KMS-11 (cell line): Measurements from ENCODE around the gene PRKG1.

ENCODE experiments used
- H2AFZ ChIP-seq: fragments of 200-600 bp; sonication (generic); 2 replicates; pipeline ENCODE4 v1.6.1; 2016; ENCODE audit warnings: antibody characterized with exemption, mixed run types, low read depth
- H3K27ac ChIP-seq: fragments of 200-600 bp; sonication (generic); 2 replicates; pipeline ENCODE4 v1.6.1; 2016; ENCODE audit warnings: mild to moderate bottlenecking, mixed run types
- H3K27me3 ChIP-seq: fragments of 200-600 bp; sonication (generic); 2 replicates; pipeline ENCODE4 v1.6.1; 2017; ENCODE audit warnings: mild to moderate bottlenecking, low read depth, mixed run types, moderate library complexity; ENCODE audit not compliant: insufficient read depth
- H3K36me3 ChIP-seq: fragments of 200-600 bp; sonication (generic); 2 replicates; pipeline ENCODE4 v1.6.1; 2017; ENCODE audit warnings: mild to moderate bottlenecking, mixed run types; ENCODE audit not compliant: insufficient read depth
- H3K4me1 ChIP-seq: fragments of 200-600 bp; sonication (generic); 2 replicates; pipeline ENCODE4 v1.6.1; 2016; ENCODE audit warnings: mild to moderate bottlenecking, low read depth, mixed run types; ENCODE audit not compliant: poor library complexity, severe bottlenecking
- H3K4me2 ChIP-seq: fragments of 200-600 bp; sonication (generic); 2 replicates; pipeline ENCODE4 v1.7.0; 2016; ENCODE audit warnings: mild to moderate bottlenecking, mixed run types
- H3K4me3 ChIP-seq: fragments of 200-600 bp; sonication (generic); IDR thresholded peaks from 2 replicates; pipeline ENCODE4 v1.6.1; 2017; ENCODE audit warnings: low read depth, low read length, mixed read lengths; ENCODE audit not compliant: insufficient read depth
- H3K79me2 ChIP-seq: fragments of 200-600 bp; sonication (generic); 2 replicates; pipeline ENCODE4 v1.6.1; 2016; ENCODE audit warnings: low read depth, mixed run types; ENCODE audit not compliant: insufficient read depth
- H3K9ac ChIP-seq: fragments of 200-600 bp; sonication (generic); 2 replicates; pipeline ENCODE4 v1.6.1; 2016; ENCODE audit warnings: mild to moderate bottlenecking, mixed run types
- H4K20me1 ChIP-seq: fragments of 200-600 bp; sonication (generic); 2 replicates; pipeline ENCODE4 v1.6.1; 2016; ENCODE audit warnings: mild to moderate bottlenecking, mixed run types; ENCODE audit not compliant: insufficient read depth
- TF ChIP-seq, protein P1 (sequence below): fragments of 200-600 bp; sonication (generic); conservative IDR thresholded peaks from 2 replicates; pipeline ENCODE4 v1.6.1; 2017; ENCODE audit warnings: low read depth, mild to moderate bottlenecking, antibody characterized with exemption, low read length, moderate library complexity, mixed read lengths

The PRKG1 gene

DNA sequence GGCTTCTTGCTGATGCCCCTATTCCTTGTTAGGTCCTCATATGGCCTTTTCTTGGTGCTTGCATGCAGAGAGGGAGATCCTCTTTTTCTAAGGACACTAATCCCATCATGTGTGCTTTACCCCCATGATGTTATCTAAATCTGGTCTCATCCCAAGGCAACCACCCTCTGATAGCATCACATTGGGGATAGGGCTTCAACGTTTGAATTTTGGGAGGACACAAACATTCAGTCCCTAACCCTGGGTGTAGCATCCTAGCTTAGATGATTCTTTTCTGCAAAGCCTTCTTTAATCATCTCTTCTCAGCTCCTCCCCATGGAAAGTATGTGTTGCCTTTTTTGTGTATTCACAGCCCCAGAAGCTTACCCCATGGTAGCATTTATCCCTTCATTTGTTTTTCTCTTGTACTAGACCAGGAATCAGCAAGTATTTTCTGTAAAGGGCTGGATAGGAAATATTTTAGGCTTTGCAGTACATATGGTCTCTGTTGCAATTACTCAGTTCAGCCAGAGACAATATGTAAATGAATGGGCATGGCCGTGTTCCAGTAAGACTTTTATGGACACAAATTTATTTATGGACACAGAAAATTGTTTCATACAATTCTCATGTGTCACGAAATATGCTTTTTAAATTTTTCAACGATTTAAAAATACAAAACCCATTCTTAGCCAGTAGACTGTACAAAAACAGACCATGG, 726.6 kb downstream of the PRKG1 start:
- Histone ChIP-seq H3K9ac (no peak overlapping the region), H3K4me1 (no peaks in the 10 kb centered on the region), H4K20me1 (no peaks in the 10 kb centered on the region), H3K4me3 (no peak overlapping the region), H3K79me2 (no peaks in the 10 kb centered on the region), H3K27me3 (no peaks in the 10 kb centered on the region), H3K36me3 (no peaks in the 10 kb centered on the region), H3K4me2 (no peak overlapping the region), H3K27ac (no peak overlapping the region), H2AFZ (no peak overlapping the region)
- TF ChIP-seq, protein P1, sequence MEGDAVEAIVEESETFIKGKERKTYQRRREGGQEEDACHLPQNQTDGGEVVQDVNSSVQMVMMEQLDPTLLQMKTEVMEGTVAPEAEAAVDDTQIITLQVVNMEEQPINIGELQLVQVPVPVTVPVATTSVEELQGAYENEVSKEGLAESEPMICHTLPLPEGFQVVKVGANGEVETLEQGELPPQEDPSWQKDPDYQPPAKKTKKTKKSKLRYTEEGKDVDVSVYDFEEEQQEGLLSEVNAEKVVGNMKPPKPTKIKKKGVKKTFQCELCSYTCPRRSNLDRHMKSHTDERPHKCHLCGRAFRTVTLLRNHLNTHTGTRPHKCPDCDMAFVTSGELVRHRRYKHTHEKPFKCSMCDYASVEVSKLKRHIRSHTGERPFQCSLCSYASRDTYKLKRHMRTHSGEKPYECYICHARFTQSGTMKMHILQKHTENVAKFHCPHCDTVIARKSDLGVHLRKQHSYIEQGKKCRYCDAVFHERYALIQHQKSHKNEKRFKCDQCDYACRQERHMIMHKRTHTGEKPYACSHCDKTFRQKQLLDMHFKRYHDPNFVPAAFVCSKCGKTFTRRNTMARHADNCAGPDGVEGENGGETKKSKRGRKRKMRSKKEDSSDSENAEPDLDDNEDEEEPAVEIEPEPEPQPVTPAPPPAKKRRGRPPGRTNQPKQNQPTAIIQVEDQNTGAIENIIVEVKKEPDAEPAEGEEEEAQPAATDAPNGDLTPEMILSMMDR: no peak

DNA sequence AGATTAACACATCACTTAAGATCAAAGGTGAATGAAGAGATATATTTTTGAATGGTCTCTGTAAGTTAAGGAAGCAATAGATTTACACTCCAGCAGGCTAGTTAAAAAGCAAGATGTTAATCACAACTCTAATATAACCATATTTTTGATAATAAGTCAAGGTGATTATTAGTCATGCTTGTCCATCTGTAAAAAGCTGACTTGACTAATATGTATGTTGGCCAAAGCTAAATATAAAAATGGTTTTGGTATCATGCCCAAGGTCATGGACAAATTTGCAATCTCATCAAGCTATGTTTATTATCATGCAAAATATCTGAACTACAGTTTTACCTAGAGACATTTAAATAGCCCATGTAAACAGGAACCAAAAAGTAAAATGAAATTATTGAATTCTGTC, 727.7 kb downstream of the PRKG1 start:
- Histone ChIP-seq H2AFZ (no peak overlapping the region), H3K27ac (no peak overlapping the region), H3K27me3 (no peaks in the 10 kb centered on the region), H3K4me1 (no peaks in the 10 kb centered on the region), H3K79me2 (no peaks in the 10 kb centered on the region), H3K4me3 (no peak overlapping the region), H4K20me1 (no peaks in the 10 kb centered on the region), H3K36me3 (no peaks in the 10 kb centered on the region), H3K9ac (no peak overlapping the region), H3K4me2 (no peak overlapping the region)
- TF ChIP-seq, protein P1: no peak

DNA sequence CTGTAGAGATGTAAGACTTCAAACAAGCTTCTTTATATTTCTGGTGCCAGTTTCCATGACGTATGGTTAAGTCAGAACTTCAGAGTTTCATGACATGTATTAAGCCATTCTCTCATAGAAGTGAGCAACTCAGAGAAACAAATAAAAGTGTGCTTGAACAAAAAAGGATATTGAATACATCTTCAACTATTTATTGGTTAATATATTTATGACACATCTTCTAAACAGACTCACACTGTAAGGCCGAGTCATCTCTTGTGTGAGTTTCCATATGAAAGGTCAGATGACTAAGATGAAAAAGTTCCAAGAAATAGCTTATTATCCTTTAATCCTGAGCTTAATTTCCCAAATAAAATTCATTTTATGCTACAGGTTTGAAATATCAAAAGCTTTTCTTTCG, 730.6 kb downstream of the PRKG1 start:
- no peaks in the 10 kb centered on the region for H4K20me1 ChIP-seq

DNA sequence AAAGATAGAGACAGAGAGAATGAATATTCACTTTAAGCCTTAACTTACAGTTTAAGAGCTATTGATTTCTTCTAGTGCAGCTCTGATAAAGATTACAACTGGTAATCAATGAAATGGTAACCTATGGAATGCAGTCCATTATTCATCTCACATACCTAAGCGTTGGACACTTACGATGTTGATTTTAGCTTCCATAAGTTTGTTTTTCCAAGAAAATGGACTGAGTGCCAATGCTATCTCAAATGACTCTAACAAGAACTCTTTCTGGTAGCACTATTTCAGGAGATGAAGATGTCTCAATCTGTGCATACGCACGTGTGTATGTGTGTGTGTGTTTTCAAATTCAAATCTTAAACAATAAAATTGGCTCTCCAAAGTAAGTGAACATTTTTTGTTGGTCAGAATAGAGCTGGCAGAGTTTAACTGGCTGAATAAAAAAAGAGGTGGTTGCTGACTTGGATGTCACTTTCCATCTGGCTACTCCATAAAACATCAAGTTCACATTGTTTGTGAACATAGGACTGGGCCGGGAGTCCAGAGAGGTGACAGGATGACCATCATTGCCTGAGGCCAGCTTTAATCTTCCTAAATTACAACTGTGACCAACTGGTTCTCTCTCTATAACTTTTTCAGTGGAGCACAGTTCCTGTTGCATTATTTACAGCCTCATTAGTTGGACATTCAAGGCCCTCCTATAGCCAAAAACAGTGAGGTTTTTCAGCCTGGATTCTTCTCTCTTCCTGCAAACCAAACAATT, 732.0 kb downstream of the PRKG1 start:
- no peak overlapping the region for H3K27ac ChIP-seq

More for the DNA sequence above, 730.6 kb downstream of the PRKG1 start:
- no peak overlapping the region for H2AFZ ChIP-seq
- H3K4me3 ChIP-seq: no peak overlapping the region
- H3K27me3 ChIP-seq: no peaks in the 10 kb centered on the region
- no peak overlapping the region for H3K9ac ChIP-seq
- no peak overlapping the region for H3K4me2 ChIP-seq
- no peak overlapping the region for H3K27ac ChIP-seq
- no peaks in the 10 kb centered on the region for H3K79me2 ChIP-seq
- H3K4me1 ChIP-seq: no peaks in the 10 kb centered on the region
- TF ChIP-seq, protein P1: no peak
- no peaks in the 10 kb centered on the region for H3K36me3 ChIP-seq

More for the DNA sequence above, 732.0 kb downstream of the PRKG1 start:
- H3K9ac ChIP-seq: no peak overlapping the region
- H3K27me3 ChIP-seq: no peaks in the 10 kb centered on the region
- no peaks in the 10 kb centered on the region for H3K4me1 ChIP-seq
- H4K20me1 ChIP-seq: no peaks in the 10 kb centered on the region
- no peak overlapping the region for H2AFZ ChIP-seq
- no peaks in the 10 kb centered on the region for H3K36me3 ChIP-seq
- no peaks in the 10 kb centered on the region for H3K79me2 ChIP-seq
- H3K4me2 ChIP-seq: no peak overlapping the region
- no peak overlapping the region for H3K4me3 ChIP-seq
- TF ChIP-seq, protein P1: no peak
